Activated CD4-positive, alpha-beta T cell treated with anti-CD3 and anti-CD28 coated beads, Interleukin-2, amount 10 ng/mL, durations not matched to agents 24 days and 14 days (primary cell): ENCODE results near the gene HDGFL3. TPM values are rescaled to one million over a fixed set of nuclear protein-coding genes. Genes with fewer than 3 reads are reported as not detected.
A peak's percentile ranks its signal among the peaks of the same experiment; 100 is the strongest.

Experiments used
- DNase-seq: peaks from one replicate; pipeline ENCODE4 v3.0.0; 2022
- H3K27ac Mint-ChIP-seq: one replicate; pipeline ENCODE4 v1.8.0; 2022; ENCODE audit warnings: mild to moderate bottlenecking, mixed read lengths
- H3K27me3 Mint-ChIP-seq: one replicate; pipeline ENCODE4 v1.8.0; 2022; ENCODE audit warnings: mixed read lengths
- H3K36me3 Mint-ChIP-seq: one replicate; pipeline ENCODE4 v1.8.0; 2022; ENCODE audit warnings: low read depth, mild to moderate bottlenecking, mixed read lengths
- H3K4me1 Mint-ChIP-seq: one replicate; pipeline ENCODE4 v1.8.0; 2021; ENCODE audit warnings: mixed read lengths
- H3K4me3 Mint-ChIP-seq: one replicate; pipeline ENCODE4 v1.8.0; 2022; ENCODE audit warnings: mild to moderate bottlenecking, moderate library complexity, mixed read lengths
- H3K9me3 Mint-ChIP-seq: one replicate; pipeline ENCODE4 v1.8.0; 2021; ENCODE audit warnings: mixed read lengths
- intact Hi-C: fragments of 100-400 bp; cut with micrococcal nuclease; formaldehyde crosslinking; loops from one replicate; pipeline ENCODE4 v1.15.1; 2023
- total RNA-seq: library from RNA; stranded (reverse); gene quantifications from 2 replicates; pipeline ENCODE4 v1.2.3, GENCODE V29; 2022

The HDGFL3 gene
- total RNA-seq, 1 donor from 2014 or later = 34.6 TPM

GRCh38 chr15:83112956-83113299 is 94.7 kb downstream of the HDGFL3 start:
- intact Hi-C loops = no loop called here
- DNase-seq = no peak
- peaks cover 2% of the 10 kb centered on the region for H3K27me3 Mint-ChIP-seq
- H3K36me3 Mint-ChIP-seq = peaks cover 21% of the 10 kb centered on the region
- no peak overlapping the region for H3K4me3 Mint-ChIP-seq
- H3K4me1 Mint-ChIP-seq = peaks cover 32% of the 10 kb centered on the region
- no peak overlapping the region for H3K27ac Mint-ChIP-seq
- peaks cover 5% of the 10 kb centered on the region for H3K9me3 Mint-ChIP-seq

GRCh38 chr15:83112233-83112955 is 95.2 kb downstream of the HDGFL3 start:
- Mint-ChIP-seq H3K27ac (no peak overlapping the region), H3K4me1 (peaks cover 32% of the 10 kb centered on the region), H3K36me3 (peaks cover 21% of the 10 kb centered on the region), H3K27me3 (peaks cover 2% of the 10 kb centered on the region), H3K9me3 (peaks cover 5% of the 10 kb centered on the region), H3K4me3 (no peak overlapping the region)
- no peak for DNase-seq
- intact Hi-C loops = no loop called here

DNA sequence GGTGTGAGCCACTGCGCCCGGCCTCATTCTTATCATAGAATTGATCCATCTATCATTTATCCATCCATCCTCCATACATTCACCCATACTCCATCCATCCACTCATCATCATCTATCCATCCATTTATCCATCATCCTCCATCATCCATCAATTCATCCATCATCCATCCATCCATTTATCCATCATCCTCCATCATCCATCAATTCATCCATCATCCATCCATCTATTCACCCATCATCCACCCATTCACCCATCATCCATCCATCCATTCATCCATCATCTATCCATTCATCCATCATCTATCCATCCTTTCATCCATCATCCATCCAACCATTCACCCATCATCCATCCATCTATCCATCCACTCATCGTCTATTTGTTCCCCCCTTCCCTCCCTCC is 96.5 kb downstream of the HDGFL3 start:
- Mint-ChIP-seq H3K4me3 (no peak overlapping the region), H3K9me3 (peaks cover 5% of the 10 kb centered on the region), H3K4me1 (peaks cover 37% of the 10 kb centered on the region), H3K36me3 (peaks cover 22% of the 10 kb centered on the region), H3K27ac (no peak overlapping the region), H3K27me3 (peaks cover 7% of the 10 kb centered on the region)
- intact Hi-C loops = no loop called here
- DNase-seq = no peak

- Mint-ChIP-seq H3K36me3 (peaks cover 18% of the 10 kb centered on the region), H3K27me3 (peaks cover 10% of the 10 kb centered on the region), H3K4me1 (peaks cover 40% of the 10 kb centered on the region), H3K27ac (no peak overlapping the region), H3K9me3 (peaks cover 5% of the 10 kb centered on the region), H3K4me3 (no peak overlapping the region)
- DNase-seq = no peak
- intact Hi-C loops = no loop called here
Observed at GRCh38 chr15:83110381-83110780, 97.2 kb downstream of the HDGFL3 start.

DNA sequence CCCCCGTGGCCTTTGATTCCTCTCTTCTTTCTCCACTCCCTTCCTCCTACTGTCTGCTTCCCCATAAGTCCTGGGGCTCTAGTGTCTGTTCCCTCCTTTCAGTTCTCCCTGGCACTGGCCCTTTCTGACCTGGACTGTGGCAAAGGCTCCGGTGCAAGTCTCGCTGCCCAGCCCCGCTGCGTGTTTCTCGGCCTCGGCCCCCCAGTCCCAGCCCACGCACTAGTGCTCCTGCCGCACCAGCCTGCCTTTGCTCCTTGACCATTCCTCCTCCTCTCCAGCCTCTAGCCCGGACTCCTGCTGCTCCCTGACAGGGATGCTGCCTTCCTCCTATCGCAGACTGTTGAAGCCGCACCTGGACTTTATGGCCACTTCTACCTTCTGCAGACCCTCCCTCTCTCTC is 98.1 kb downstream of the HDGFL3 start:
- Mint-ChIP-seq H3K27ac (no peak overlapping the region), H3K4me3 (peak overlapping the region; percentile 6), H3K9me3 (peaks cover 5% of the 10 kb centered on the region), H3K36me3 (peaks cover 14% of the 10 kb centered on the region), H3K27me3 (peaks cover 15% of the 10 kb centered on the region), H3K4me1 (peaks cover 40% of the 10 kb centered on the region)
- no peak for DNase-seq
- intact Hi-C loops = loop anchor here (2.0 to 5.0 kb wide), 3 partner anchors 42 to 97 kb away; partner anchors contain the start of genes BTBD1, C15orf40 and HDGFL3

GRCh38 chr15:83108266-83109219 is 99.1 kb downstream of the HDGFL3 start:
- peaks cover 10% of the 10 kb centered on the region for H3K36me3 Mint-ChIP-seq
- peak; percentile 81 for DNase-seq
- peak overlapping the region; percentile 89 for H3K4me3 Mint-ChIP-seq
- H3K27me3 Mint-ChIP-seq = peaks cover 23% of the 10 kb centered on the region
- H3K27ac Mint-ChIP-seq = peak overlapping the region; percentile 54
- peaks cover 5% of the 10 kb centered on the region for H3K9me3 Mint-ChIP-seq
- intact Hi-C loops = loop anchor here (2.0 to 5.0 kb wide), 3 partner anchors 41 to 98 kb away; partner anchors contain the start of genes BTBD1, C15orf40 and HDGFL3
- H3K4me1 Mint-ChIP-seq = peaks cover 40% of the 10 kb centered on the region

DNA sequence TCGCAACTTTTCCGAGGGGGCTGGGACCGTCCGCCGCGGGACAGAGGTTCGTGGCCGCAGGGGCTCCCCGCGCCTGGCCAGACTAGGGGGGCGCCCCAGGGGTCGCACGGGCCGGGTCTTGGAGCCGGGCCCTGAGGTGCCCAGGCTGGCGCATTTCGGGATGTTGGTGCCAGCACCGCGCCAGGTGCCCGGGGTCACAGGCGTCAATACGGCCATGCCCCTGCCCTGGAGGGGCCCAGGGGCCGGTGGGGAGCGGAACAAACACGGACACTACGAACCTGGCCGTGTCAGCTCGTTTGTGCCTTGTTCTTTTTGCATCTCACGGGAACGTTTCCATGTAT is 99.8 kb downstream of the HDGFL3 start:
- Mint-ChIP-seq H3K36me3 (peaks cover 8% of the 10 kb centered on the region), H3K27me3 (peaks cover 23% of the 10 kb centered on the region), H3K9me3 (peaks cover 5% of the 10 kb centered on the region), H3K27ac (peak overlapping the region; percentile 54), H3K4me1 (peaks cover 40% of the 10 kb centered on the region), H3K4me3 (peak overlapping the region; percentile 89)
- DNase-seq = peak; percentile 64
- intact Hi-C loops = loop anchor here (2.0 to 5.0 kb wide), 3 partner anchors 41 to 99 kb away; partner anchors contain the start of genes BTBD1, C15orf40 and HDGFL3

GRCh38 chr15:83106994-83107840 is 100.4 kb downstream of the HDGFL3 start, which contains the start of gene TM6SF1:
TSS of gene TM6SF1 (plus strand) at chr15:83107645. CDS start at chr15:83107681, 36 bp downstream.
- intact Hi-C loops = loop anchor here (5.0 kb wide), 2 partner anchors 40 to 95 kb away; partner anchors contain the start of genes BTBD1 and C15orf40

DNA sequence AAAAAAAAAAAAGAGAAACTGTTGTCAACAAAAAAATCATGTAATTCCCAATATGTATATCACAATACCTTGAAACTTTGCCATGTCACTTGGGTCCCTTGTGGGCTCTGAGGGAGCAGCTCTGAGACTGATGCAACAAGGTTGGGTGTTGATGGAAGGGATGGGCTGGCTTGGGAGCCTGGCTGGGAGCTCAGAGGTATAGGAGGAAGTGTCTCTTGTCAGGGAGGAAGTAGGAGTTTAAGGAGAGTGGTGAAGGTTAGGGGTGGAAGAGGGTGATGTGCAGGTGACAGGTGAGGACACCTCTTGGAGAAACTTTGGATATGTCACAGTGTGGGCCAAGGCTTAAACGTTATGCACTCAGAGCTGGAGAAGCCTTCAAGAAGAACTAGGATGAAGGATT is 102.2 kb downstream of the HDGFL3 start:
- Mint-ChIP-seq H3K4me3 (no peak overlapping the region), H3K4me1 (peaks cover 30% of the 10 kb centered on the region), H3K27ac (no peak overlapping the region), H3K36me3 (peaks cover 2% of the 10 kb centered on the region), H3K9me3 (no peaks in the 10 kb centered on the region), H3K27me3 (peaks cover 38% of the 10 kb centered on the region)
- DNase-seq = no peak
- intact Hi-C loops = loop anchor here (5.0 kb wide), 2 partner anchors 38 to 93 kb away; partner anchors contain the start of genes BTBD1 and C15orf40

More at GRCh38 chr15:83106994-83107840, 100.4 kb downstream of the HDGFL3 start, which contains the start of gene TM6SF1:
- Mint-ChIP-seq H3K4me3 (peak within 1 kb of the TSS; percentile 89), H3K9me3 (peaks cover 5% of the 10 kb centered on the region), H3K4me1 (peaks cover 39% of the 10 kb centered on the region), H3K27me3 (peaks cover 25% of the 10 kb centered on the region), H3K27ac (peak within 1 kb of the TSS; percentile 54), H3K36me3 (peaks cover 8% of the 10 kb centered on the region)
- peak; percentile 86 for DNase-seq

DNA sequence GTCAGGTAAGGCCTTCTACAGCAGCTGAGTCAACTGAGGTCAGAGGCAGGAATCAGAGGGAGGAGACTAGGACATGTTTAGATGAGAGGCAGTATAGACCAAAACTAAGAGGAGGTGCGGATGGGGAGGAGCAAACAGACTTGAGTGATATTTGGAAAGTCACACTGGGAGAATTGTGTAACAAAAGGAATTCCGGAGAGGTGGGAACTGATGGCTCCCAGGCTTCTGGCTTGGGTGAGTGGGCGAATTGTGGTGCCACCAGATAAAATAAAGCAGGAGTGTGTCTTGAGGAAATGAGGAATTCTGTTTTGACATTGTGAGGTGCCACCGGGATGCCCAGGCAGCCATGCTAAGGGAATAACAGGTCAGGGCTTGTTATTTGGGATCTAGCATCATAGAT is 103.5 kb downstream of the HDGFL3 start:
- H3K27ac Mint-ChIP-seq = no peak overlapping the region
- H3K4me3 Mint-ChIP-seq = no peak overlapping the region
- H3K27me3 Mint-ChIP-seq = peaks cover 47% of the 10 kb centered on the region
- peaks cover 5% of the 10 kb centered on the region for H3K9me3 Mint-ChIP-seq
- H3K4me1 Mint-ChIP-seq = peaks cover 20% of the 10 kb centered on the region
- intact Hi-C loops = no loop called here
- peaks cover 2% of the 10 kb centered on the region for H3K36me3 Mint-ChIP-seq
- DNase-seq = no peak

- Mint-ChIP-seq H3K36me3 (peaks cover 2% of the 10 kb centered on the region), H3K9me3 (peaks cover 13% of the 10 kb centered on the region), H3K4me3 (no peak overlapping the region), H3K27me3 (peaks cover 58% of the 10 kb centered on the region), H3K4me1 (peaks cover 8% of the 10 kb centered on the region), H3K27ac (no peak overlapping the region)
- DNase-seq = no peak
- intact Hi-C loops = no loop called here
Observed at GRCh38 chr15:83102346-83102745, 105.3 kb downstream of the HDGFL3 start.

DNA sequence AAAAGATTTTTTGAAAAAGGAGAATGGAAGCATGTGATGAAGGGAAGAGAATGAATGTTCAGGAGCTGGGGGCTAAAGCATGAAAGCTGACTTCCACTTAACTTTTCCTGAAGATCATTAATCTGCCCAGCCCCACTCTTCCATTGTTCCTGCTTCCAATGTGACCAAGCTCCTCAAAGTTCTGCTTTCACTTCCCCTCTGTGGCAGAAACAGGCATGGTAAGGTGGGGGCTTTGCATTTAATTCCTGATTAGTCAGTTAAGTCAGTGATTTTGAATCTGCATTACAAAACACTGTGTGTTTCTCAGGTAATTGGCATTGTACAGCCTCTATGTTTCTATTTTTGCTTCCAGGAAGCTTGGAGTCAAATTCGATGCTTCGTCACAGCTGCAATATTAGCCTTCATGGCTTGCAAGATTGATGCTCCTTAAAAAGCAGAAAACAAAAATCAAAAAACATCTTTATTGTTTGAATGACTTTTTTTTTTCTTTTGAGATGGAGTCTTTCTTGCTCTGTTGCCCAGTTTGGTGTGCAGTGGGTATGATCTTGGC is 107.5 kb downstream of the HDGFL3 start:
- H3K4me1 Mint-ChIP-seq = no peaks in the 10 kb centered on the region
- H3K27ac Mint-ChIP-seq = no peak overlapping the region
- peaks cover 64% of the 10 kb centered on the region for H3K27me3 Mint-ChIP-seq
- H3K4me3 Mint-ChIP-seq = no peak overlapping the region
- H3K36me3 Mint-ChIP-seq = no peaks in the 10 kb centered on the region
- intact Hi-C loops = no loop called here
- peaks cover 23% of the 10 kb centered on the region for H3K9me3 Mint-ChIP-seq
- no peak for DNase-seq

DNA sequence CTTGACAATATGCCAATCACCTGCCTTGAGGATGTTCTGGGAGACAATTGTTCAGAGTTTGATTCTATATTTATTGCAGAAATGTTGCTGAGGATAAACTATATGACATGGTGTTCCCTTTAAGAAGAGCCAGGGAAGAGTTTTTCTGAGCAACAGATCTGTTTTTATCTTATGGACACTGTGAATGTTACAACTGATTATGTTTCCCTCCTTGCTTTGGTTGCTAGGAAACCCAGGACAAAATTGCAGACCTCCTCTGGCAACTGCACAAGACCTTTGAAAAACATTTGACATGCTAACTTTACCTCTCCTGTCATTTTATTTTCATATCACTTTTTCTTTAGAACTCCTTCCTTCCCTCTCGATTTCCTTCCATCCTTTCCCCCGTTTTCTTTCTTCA is 108.3 kb downstream of the HDGFL3 start:
- H3K27ac Mint-ChIP-seq = no peak overlapping the region
- H3K36me3 Mint-ChIP-seq = no peaks in the 10 kb centered on the region
- H3K9me3 Mint-ChIP-seq = peaks cover 23% of the 10 kb centered on the region
- intact Hi-C loops = no loop called here
- H3K4me1 Mint-ChIP-seq = no peaks in the 10 kb centered on the region
- no peak overlapping the region for H3K4me3 Mint-ChIP-seq
- DNase-seq = no peak
- H3K27me3 Mint-ChIP-seq = peaks cover 59% of the 10 kb centered on the region
